GM10266 (cell line): ENCODE data around the gene TRPV4.

ENCODE experiments used
- DNase-seq: peaks from one replicate; pipeline ENCODE4 v3.0.0; 2012; ENCODE audit errors: extremely low spot score
- TF ChIP-seq, protein P1 (sequence below): IDR thresholded peaks from 2 replicates; pipeline ENCODE4 v1.5.1; 2012; ENCODE audit warnings: mild to moderate bottlenecking, low read depth; ENCODE audit not compliant: control insufficient read depth, insufficient read depth; ENCODE audit errors: missing control alignments

The TRPV4 gene

GRCh38 chr12:109815225-109815624, 18.0 kb downstream of the TRPV4 start:
- TF ChIP-seq, protein P1, sequence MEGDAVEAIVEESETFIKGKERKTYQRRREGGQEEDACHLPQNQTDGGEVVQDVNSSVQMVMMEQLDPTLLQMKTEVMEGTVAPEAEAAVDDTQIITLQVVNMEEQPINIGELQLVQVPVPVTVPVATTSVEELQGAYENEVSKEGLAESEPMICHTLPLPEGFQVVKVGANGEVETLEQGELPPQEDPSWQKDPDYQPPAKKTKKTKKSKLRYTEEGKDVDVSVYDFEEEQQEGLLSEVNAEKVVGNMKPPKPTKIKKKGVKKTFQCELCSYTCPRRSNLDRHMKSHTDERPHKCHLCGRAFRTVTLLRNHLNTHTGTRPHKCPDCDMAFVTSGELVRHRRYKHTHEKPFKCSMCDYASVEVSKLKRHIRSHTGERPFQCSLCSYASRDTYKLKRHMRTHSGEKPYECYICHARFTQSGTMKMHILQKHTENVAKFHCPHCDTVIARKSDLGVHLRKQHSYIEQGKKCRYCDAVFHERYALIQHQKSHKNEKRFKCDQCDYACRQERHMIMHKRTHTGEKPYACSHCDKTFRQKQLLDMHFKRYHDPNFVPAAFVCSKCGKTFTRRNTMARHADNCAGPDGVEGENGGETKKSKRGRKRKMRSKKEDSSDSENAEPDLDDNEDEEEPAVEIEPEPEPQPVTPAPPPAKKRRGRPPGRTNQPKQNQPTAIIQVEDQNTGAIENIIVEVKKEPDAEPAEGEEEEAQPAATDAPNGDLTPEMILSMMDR, result no peak
- DNase-seq, result no peak

DNA sequence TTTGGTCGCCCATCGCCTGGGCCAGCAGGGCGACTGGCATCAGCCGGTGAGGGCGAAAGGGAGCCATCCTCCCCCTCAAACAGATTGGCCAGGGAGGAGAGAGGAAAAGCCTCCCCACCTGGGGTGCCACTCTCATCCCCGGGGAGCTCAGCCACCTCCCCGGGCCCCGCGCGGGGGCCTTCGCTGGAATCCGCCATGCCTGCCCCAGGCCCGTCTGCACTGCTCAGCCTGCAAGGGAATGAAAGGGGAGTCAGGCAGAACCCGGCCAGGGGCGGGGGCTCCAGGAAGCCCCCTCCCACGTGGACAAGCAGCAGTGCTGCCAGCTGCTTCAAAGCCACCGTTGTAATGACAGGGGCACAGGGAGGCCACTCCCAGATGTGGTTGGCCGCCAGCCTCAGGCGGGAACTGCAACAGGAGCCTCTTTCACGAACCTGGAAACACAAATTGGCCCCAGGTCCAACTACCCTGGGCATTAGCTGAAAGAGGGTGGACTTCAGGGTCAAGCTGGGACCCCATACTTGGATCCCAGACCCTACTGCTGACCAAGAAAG, 18.5 kb downstream of the TRPV4 start:
- TF ChIP-seq, protein P1, result no peak
- DNase-seq, result no peak

DNA sequence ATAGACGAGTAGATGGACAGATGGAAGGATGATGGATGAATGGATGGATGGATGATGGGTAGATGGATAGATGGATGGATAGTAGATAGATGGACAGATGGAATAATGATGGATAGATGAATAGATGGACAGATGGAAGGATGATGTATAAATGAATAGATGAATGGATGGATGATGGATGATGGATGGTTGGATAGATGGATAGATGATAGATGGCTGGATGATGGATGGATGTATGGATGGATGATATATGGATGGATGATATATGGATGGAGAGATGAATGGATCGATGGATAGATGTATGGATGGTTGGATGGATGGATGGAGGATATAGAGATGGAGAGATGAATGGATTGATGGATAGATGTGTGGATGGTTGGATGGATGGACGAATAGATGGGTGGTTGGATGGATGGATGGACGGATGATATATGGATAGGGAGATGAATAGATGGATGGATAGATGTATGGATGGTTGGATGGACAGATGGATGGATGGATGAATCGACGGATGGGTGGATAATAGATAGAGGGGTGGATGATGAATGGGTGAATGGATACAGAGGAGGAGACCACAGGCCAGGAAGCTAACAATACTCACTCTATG, 19.3 kb downstream of the TRPV4 start:
- TF ChIP-seq, protein P1, result no peak
- no peak for DNase-seq

- no peak for DNase-seq
- TF ChIP-seq, protein P1, result no peak
Observed at GRCh38 chr12:109811624-109811995, 21.6 kb downstream of the TRPV4 start.

GRCh38 chr12:109810954-109811623, 22.1 kb downstream of the TRPV4 start:
- DNase-seq, result no peak
- TF ChIP-seq, protein P1, result no peak

DNA sequence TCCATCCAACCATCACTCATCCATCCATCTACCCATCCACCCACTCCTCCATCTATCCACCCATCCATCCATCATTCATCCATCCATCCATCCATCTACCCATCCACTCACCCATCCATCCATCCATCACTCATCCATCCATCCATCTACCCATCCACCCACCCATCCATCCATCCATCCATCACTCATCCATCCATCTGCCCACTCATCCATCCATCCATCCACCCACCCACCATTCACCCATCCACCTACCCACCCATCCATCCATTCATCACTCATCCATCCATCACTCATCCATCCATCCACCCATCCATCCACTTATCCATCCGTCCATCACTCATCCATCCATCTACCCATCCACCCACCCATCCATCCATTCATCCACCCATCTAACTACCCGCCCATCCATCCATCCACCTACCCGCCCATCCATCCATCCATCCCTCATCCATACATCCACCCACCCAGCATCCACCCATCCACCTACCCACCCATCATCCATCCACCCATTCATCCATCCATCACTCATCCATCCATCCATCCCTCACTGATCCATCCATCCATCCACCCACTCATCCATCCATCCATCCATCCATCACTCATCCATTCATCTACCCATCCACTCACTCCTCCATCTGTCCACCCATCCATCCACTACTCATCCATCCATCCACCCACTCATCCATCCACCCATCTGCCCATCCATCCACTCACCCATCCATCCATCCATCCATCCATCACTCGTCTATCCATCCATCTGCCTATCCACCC, 24.1 kb downstream of the TRPV4 start:
- TF ChIP-seq, protein P1, result no peak
- no peak for DNase-seq

GRCh38 chr12:109807954-109808643, 25.1 kb downstream of the TRPV4 start:
- TF ChIP-seq, protein P1, result no peak
- DNase-seq, result no peak
